GM21723 (cell line): ENCODE measurements around the gene EPG5.

ENCODE experiments used
- ATAC-seq: cut with Tn5 transposase; IDR thresholded peaks from one replicate; pipeline ENCODE4 v1.9.1; 2021; ENCODE audit warnings: mild to moderate bottlenecking, moderate library complexity; ENCODE audit not compliant: unreplicated experiment

EPG5 gene

GRCh38 chr18:45926691-45927090 lies 40.4 kb downstream of the EPG5 start:
- no peak for ATAC-seq

DNA sequence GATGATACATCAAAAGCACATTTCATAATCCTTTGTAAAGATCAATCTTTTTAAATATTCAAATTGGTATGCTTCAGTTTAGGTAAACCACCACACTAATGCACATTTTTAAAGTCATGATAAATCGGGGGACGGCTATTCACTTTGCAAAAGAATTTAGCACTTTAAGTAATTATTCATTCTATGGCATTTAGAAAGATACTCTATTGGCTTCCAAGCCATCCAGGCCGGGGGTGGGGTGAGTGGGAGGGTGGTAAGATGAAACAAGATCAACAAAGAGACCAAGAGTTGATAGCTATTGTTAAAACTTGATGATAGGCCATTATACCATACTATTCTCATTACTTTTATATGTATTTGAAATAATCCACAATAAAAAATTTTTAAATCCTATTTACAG lies 41.0 kb downstream of the EPG5 start:
- ATAC-seq = no peak

DNA sequence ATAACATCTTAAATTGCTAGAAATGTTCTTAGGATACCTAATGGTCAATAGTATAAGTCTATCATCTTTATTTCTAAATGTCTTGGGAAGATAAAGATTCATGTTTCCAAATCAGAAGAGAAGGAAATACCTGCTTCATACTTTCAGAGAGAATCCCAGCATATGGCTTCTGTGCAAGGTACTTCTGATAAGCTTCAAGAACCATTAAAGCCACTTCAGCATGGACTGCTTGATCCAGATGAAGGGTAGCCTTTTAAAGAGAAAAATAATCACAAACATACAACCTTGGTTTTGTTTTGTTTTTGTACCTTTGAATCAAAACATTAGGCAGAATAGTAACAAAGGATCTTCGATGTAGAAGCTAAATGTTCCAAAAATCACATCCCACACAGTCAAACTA lies 44.0 kb downstream of the EPG5 start:
- no peak for ATAC-seq

DNA sequence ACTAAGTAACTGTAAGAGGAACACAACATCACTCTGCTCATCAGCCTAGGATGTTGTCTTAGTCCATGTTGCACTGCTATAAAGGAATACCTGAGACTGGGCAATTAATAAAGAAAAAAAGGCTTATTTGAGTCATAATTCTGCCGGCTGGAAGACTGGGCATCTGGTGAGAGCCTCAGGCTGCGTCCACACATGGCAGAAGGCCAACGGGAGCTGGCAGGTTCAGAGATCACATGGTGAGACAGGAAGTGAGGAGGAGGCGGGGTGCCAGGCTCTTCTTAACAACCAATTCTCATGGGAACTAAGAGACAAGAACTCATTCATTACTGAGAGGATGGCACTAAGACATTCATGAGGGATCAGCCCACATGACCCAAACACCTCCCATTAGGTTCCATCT lies 46.8 kb downstream of the EPG5 start:
- ATAC-seq = no peak

- ATAC-seq = no peak
Observed at GRCh38 chr18:45916302-45916701, 50.8 kb downstream of the EPG5 start.

DNA sequence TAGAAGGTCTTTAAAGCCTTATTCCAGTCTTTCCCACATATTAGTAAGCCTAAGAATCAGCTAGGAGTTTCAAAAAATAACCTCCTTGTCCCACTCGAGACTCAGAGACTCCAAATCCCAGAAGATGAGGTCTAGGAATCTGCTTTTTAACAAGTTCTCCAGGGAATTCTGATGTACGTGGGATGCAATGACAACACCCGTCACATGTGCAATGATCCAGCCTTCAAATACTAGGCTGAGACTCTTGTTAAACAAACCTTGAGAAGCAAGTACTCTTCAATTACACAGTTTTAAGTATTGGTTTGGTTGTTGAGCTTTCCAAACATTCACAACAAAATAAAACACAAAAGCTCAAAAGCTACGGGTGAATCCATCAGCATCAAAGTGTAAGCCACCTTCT lies 53.9 kb downstream of the EPG5 start:
- ATAC-seq = no peak

- ATAC-seq = peak; percentile 70
Observed at GRCh38 chr18:45910405-45911023, 56.6 kb downstream of the EPG5 start.

DNA sequence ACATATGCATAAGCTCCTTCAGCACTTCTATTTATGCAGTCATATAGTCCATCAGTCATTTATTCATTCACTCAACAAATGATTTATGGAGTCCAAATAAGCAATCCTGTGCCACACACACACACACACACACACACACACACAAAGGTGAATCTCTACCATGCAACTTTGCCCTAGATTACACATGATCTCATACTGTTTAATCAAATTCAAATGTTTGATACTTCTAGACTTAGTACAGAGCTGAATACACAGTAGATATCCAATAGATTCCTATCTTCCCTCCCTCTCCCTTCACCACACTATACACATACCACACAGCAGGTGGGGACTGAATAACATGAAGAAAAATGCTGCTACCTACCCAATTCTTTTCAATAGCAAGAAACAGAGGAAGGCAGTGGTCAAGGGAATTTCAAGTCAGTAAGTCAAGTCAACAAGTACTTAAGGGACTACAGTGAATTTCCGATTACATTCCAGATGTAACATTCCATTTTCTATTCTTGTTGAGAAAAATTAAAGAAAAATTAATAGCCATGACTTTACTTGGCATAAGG lies 65.4 kb downstream of the EPG5 start:
- ATAC-seq = no peak

DNA sequence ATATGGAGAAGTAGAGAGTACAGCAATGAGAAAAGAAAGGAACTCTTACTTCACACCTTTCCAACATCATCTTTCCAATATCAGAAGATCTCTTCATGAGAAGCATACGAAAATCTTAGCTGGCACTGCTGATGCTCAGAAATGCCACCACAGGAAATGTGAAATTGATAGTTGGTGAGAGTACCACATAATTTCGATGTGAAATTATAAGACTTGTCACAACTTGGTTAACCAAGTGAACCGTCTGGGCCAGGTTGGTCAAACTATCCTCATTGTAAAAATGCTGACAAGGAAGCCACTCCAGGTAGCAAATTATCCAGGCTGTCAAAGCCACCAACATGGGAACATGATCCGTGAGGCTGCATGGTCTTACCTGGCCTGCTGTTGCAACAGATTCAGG lies 66.5 kb downstream of the EPG5 start:
- ATAC-seq = no peak

DNA sequence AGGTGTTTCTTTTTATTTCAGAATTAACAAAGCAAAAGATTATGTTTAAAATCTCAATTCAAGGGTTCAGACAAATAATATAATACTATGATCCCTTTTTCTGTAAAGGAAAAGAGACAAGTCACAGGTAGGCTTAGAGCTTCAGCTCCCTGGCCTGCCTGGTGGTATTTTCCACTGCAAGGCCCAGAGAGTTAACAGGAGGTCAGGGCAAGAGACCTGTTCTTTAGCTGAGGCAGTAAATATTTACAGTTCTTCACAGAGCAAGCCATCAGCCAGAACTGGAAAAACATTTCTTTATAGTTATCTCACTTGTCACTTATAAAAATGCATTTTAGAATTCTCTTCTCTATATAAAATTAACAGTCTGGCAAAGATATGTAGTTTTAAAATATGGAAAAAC lies 70.1 kb downstream of the EPG5 start:
- ATAC-seq = no peak

DNA sequence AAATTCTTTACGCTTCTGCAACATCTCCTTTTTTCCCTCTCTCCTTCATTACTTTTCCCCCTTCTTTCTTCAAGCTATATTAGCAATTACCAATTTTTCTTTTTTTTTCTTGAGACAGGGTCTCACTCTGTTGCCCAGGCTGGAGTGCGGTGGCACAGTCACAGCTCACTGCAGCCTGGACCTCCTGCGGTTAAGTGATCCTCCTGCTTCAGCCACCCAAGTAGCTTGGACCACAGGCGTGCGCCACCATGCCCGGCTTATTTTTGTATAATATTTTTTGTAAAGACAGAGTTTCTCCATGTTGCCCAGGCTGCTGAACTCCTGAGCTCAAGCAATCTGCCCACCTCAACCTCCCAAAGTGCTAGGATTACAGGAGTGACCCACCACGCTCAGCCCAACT lies 70.7 kb downstream of the EPG5 start:
- no peak for ATAC-seq

- no peak for ATAC-seq
Observed at GRCh38 chr18:45895339-45895738, 71.8 kb downstream of the EPG5 start.

GRCh38 chr18:45894818-45895217 lies 72.3 kb downstream of the EPG5 start:
- no peak for ATAC-seq

- no peak for ATAC-seq
Observed at GRCh38 chr18:45891806-45892205, 75.3 kb downstream of the EPG5 start.

DNA sequence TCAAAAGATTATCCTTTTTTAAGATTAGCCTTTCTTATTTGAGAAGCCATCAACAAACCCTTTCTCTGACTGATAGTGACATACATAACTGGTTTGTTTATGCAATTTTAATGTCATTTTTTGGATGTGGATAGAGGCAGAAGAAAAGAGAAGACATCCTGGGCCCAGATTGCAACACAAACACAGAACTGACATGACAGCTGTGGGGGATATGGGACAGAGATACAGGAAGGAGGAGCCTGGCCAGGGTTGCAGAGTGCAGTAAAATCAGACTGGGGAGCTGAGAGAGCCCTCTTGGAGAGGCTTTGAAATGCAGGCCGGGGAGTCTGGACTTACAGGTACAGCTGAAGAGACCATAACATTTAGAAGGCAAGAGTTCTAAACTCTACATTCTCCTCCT lies 76.5 kb downstream of the EPG5 start:
- no peak for ATAC-seq

GRCh38 chr18:45889419-45890064 lies 77.6 kb downstream of the EPG5 start:
- ATAC-seq = no peak

DNA sequence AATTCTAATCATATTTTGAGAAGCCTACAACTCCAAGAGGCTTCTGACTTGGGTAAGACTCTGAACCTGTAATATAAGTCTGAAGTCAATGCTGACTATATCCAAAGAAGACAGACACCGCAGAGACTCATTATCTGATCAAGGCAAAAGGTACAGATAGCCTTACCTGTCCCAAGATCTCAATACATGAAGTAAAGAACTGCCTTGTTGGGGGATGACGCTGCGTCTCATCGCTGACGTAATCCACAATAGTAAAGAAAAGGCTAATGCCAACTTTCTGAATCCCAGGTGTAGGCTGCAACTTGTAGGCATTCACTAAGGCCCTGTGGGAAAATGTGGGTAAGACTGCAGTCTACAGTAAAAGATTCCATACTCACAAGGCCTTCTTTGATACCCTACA lies 79.5 kb downstream of the EPG5 start:
- ATAC-seq = no peak

GRCh38 chr18:45880876-45881558 lies 86.1 kb downstream of the EPG5 start:
- ATAC-seq = no peak

GRCh38 chr18:45879681-45880655 lies 87.2 kb downstream of the EPG5 start:
- ATAC-seq = peak; percentile 82

DNA sequence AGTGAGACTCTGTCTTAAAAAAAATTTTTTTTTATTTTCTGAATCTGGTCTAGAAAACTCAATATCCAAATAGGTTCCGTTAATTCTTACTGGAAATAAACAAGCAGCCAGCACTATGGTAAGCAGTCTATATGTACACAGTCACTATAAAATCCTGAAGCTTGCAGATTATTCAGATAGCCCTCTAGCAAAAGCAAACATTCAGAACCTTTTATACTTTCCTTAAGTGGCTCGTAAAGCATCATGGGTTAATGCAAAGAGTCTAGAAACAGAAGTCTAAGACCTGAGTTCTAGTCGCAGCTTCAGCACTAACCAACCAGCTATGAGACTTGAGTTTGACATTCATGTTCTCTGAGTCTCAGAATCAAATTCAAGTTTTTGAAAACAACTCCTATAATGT lies 89.7 kb downstream of the EPG5 start:
- ATAC-seq = no peak

DNA sequence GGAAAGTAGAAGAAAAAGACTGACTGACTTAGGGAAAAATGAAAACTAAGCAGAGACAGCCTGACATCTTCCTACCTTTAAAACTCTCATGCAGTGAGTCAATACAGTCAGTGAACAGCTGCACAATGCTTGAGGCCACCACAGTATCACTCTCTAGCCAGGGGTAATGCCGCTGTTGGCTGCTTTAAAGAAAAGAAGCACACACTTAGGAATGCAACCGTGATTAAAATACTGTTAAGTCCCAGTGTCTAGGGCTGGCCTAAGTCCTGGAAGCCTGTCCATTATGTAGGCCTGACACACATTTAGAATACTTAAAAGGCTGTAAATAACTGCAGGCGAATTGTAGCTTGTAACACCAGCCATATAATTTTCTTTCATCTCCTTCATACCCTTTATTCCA lies 91.0 kb downstream of the EPG5 start:
- ATAC-seq = no peak
